GM12878 (cell line): Measurements from ENCODE around the gene HSD11B1. TPM values are rescaled to one million over a fixed set of nuclear protein-coding genes. Genes with fewer than 3 reads are reported as not detected.

ENCODE experiments used
- ATAC-seq: fragments of 200-7000 bp; cut with Tn5 transposase; 3 replicates; pipeline ENCODE4 v1.9.1; 2020; ENCODE audit warnings: mild to moderate bottlenecking, moderate library complexity
- BruUV-seq: library from RNA; stranded (reverse); fragments of 400-500 nt; replicated peaks from 2 replicates; lab custom pipeline; 2021; lab: Mats Ljungman, UMichigan
- CTCF ChIA-PET: fragments of 300-600 bp; sonication (Branson Sonifier 250); formaldehyde crosslinking; extraction: SDS; loops from one replicate; lab custom pipeline; 2021; ENCODE audit warnings: inconsistent platforms; lab: Yijun Ruan, JAX
- POLR2A ChIA-PET: fragments of 350-600 bp; formaldehyde crosslinking; extraction: SDS; loops from one replicate; lab custom pipeline; 2021; ENCODE audit warnings: inconsistent platforms; lab: Charles Lee
- RAD21 ChIA-PET: fragments of 300-600 bp; sonication (Branson Sonifier 250); formaldehyde crosslinking; loops from one replicate; lab custom pipeline; 2023; ENCODE audit warnings: antibody characterized with exemption; ENCODE audit not compliant: unreplicated experiment; lab: Charles Lee
- SMC1A ChIA-PET: fragments of 300-600 bp; sonication (Branson Sonifier 250); formaldehyde crosslinking; loops from one replicate; lab custom pipeline; 2023; ENCODE audit not compliant: unreplicated experiment, uncharacterized antibody; lab: Charles Lee
- DNase-seq: peaks from one replicate; pipeline ENCODE4 v3.0.0-alpha.2; 2011; ENCODE audit warnings: low read depth, low spot score
- FAIRE-seq: peaks from 3 replicates; lab custom pipeline; 2011; peaks lifted over from hg19 to GRCh38; lab: Jason Lieb, UNC
- H2AFZ ChIP-seq: 2 replicates; pipeline ENCODE4 v1.6.0; 2011; ENCODE audit warnings: low read depth, low read length, control low read depth; ENCODE audit not compliant: control insufficient read depth
- H3K27ac ChIP-seq: 2 replicates; pipeline ENCODE4 v1.5.1; 2011; ENCODE audit warnings: control low read depth; ENCODE audit not compliant: control insufficient read depth, insufficient read depth
- H3K27me3 ChIP-seq, 2 experiments: replicated peaks in 1 of 2; 2 replicates each; pipeline versions ENCODE4 v1.6.0 to v1.6.1; 2011; ENCODE audit warnings: low read length in 1 of 2; ENCODE audit not compliant: control insufficient read depth in 2 of 2, insufficient read depth in 2 of 2
- H3K36me3 ChIP-seq, 2 experiments: 2 replicates each; pipeline ENCODE4 v1.5.1; 2011; ENCODE audit warnings: low read length in 1 of 2; ENCODE audit not compliant: control insufficient read depth in 2 of 2, insufficient read depth in 2 of 2
- H3K4me1 ChIP-seq: 2 replicates; pipeline ENCODE4 v1.6.1; 2011; ENCODE audit warnings: mild to moderate bottlenecking, low read length, moderate library complexity, mixed read lengths; ENCODE audit not compliant: control insufficient read depth, insufficient read depth
- H3K4me2 ChIP-seq: 2 replicates; pipeline ENCODE4 v1.6.0; 2011; ENCODE audit warnings: control low read depth; ENCODE audit not compliant: control insufficient read depth, insufficient read depth
- H3K4me3 ChIP-seq: fragments of 200-600 bp; sonication (generic); 2 replicates; pipeline ENCODE4 v1.5.1; 2016
- H3K79me2 ChIP-seq: 2 replicates; pipeline ENCODE4 v1.6.0; 2011; ENCODE audit warnings: low read length; ENCODE audit not compliant: control insufficient read depth, insufficient read depth
- H3K9ac ChIP-seq: 2 replicates; pipeline ENCODE4 v1.8.0; 2011; ENCODE audit warnings: low read length, control low read depth, mixed read lengths; ENCODE audit not compliant: control insufficient read depth, insufficient read depth
- H3K9me3 ChIP-seq: replicated peaks from 3 replicates; pipeline ENCODE4 v1.5.1; 2011; ENCODE audit warnings: mild to moderate bottlenecking, low read length; ENCODE audit not compliant: control insufficient read depth, insufficient read depth
- H4K20me1 ChIP-seq: 2 replicates; pipeline ENCODE4 v1.6.0; 2011; ENCODE audit not compliant: control insufficient read depth, insufficient read depth
- BACH1 ChIP-seq: fragments of 450-650 bp; IDR thresholded peaks from 2 replicates; pipeline ENCODE4 v1.6.1; 2017; ENCODE audit warnings: mild to moderate bottlenecking, borderline replicate concordance
- BRCA1 ChIP-seq: IDR thresholded peaks from 2 replicates; pipeline ENCODE4 v1.6.1; 2011; ENCODE audit warnings: low read depth, low read length, improper control_type of control experiment
- CBX3 ChIP-seq: fragments of 200-600 bp; sonication (generic); IDR thresholded peaks from 2 replicates; pipeline ENCODE4 v1.6.1; 2016; ENCODE audit warnings: low read depth, borderline replicate concordance
- CHD2 ChIP-seq: IDR thresholded peaks from 2 replicates; pipeline ENCODE4 v1.6.1; 2011; ENCODE audit warnings: low read depth, low read length, improper control_type of control experiment, borderline replicate concordance
- DPF2 ChIP-seq: fragments of 450-650 bp; IDR thresholded peaks from 2 replicates; pipeline ENCODE4 v1.6.1; 2017; ENCODE audit warnings: mild to moderate bottlenecking
- JUNB ChIP-seq: IDR thresholded peaks from 2 replicates; pipeline ENCODE4 v1.6.1; 2016; ENCODE audit warnings: antibody characterized with exemption, mild to moderate bottlenecking
- MTA3 ChIP-seq: IDR thresholded peaks from 2 replicates; pipeline ENCODE4 v1.6.1; 2012; ENCODE audit warnings: low read length, inconsistent platforms, borderline replicate concordance
- NFXL1 ChIP-seq: fragments of 450-650 bp; IDR thresholded peaks from 2 replicates; pipeline ENCODE4 v1.6.1; 2017; ENCODE audit warnings: antibody characterized with exemption, mild to moderate bottlenecking, borderline replicate concordance
- NRF1 ChIP-seq: conservative IDR thresholded peaks from 2 replicates; pipeline ENCODE4 v1.6.1; 2011; ENCODE audit warnings: mild to moderate bottlenecking, low read depth, low read length, improper control_type of control experiment
- PAX5 ChIP-seq: IDR thresholded peaks from 2 replicates; pipeline ENCODE4 v1.6.1; 2011; ENCODE audit warnings: low read depth, low read length, borderline replicate concordance
- POU2F2 ChIP-seq: IDR thresholded peaks from 3 replicates; pipeline ENCODE4 v1.6.1; 2011; ENCODE audit warnings: low read depth, mild to moderate bottlenecking, low read length, borderline replicate concordance
- SIX5 ChIP-seq: IDR thresholded peaks from 2 replicates; pipeline ENCODE4 v1.6.1; 2011; ENCODE audit warnings: mild to moderate bottlenecking, low read depth, low read length, moderate library complexity; ENCODE audit not compliant: severe bottlenecking
- SMAD1 ChIP-seq: fragments of 450-650 bp; IDR thresholded peaks from 2 replicates; pipeline ENCODE4 v1.6.1; 2018; ENCODE audit warnings: mild to moderate bottlenecking, low read depth; ENCODE audit not compliant: partially characterized antibody
- SMAD5 ChIP-seq: IDR thresholded peaks from 2 replicates; pipeline ENCODE4 v1.6.1; 2016; ENCODE audit warnings: antibody characterized with exemption, low read depth
- SRF ChIP-seq, 2 experiments: IDR thresholded peaks; 2 replicates each; pipeline ENCODE4 v1.6.1; 2011; ENCODE audit warnings: low read depth in 2 of 2, low read length in 2 of 2, mild to moderate bottlenecking in 1 of 2, moderate library complexity in 1 of 2
- YBX1 ChIP-seq: fragments of 450-650 bp; IDR thresholded peaks from 2 replicates; pipeline ENCODE4 v1.6.1; 2016; ENCODE audit warnings: antibody characterized with exemption
- ZNF207 ChIP-seq: fragments of 450-650 bp; IDR thresholded peaks from 2 replicates; pipeline ENCODE4 v1.6.1; 2014; ENCODE audit warnings: antibody characterized with exemption, mild to moderate bottlenecking, borderline replicate concordance
- ZNF274 ChIP-seq: IDR thresholded peaks from one replicate; pipeline ENCODE4 v1.8.0; 2011; ENCODE audit not compliant: insufficient read length, insufficient read depth
- ZNF384 ChIP-seq: IDR thresholded peaks from 2 replicates; pipeline ENCODE4 v1.6.1; 2012; ENCODE audit warnings: low read depth, mild to moderate bottlenecking, low read length, improper control_type of control experiment, borderline replicate concordance
- WGBS: methylation state at CpG from one replicate; pipeline ENCODE4 v1.1.6; 2016; ENCODE audit warnings: low lambda C conversion rate; ENCODE audit not compliant: insufficient replicate concordance, insufficient coverage; ENCODE audit errors: missing lambda C conversion rate; 5-methylcytosine and 5-hydroxymethylcytosine counted together
- in situ Hi-C: fragments of 300-500 bp; cut with MboI; formaldehyde crosslinking; loops from 9 replicates; pipeline ENCODE4 v1.14.3; 2018; ENCODE audit warnings: mixed read lengths
- intact Hi-C: fragments of 100-400 bp; cut with micrococcal nuclease; formaldehyde crosslinking; loops from one replicate; pipeline ENCODE4 v1.14.2; 2022; ENCODE audit not compliant: unreplicated experiment
- polyA plus RNA-seq, 11 experiments: library from polyadenylated mRNA; depleted of rRNA in 4 of 11; unstranded in 6 of 11; stranded (reverse) in 5 of 11; fragments of >200 nt; fragmentation: Nextera tagmentation in 4 of 11; fragmentation: Illumina TruSeq in 1 of 11; extraction: Ambion mirVana in 4 of 11; extraction: Trizol in 1 of 11; gene quantifications; 1 replicate in 1 of 11; 2 replicates in 10 of 11; pipeline versions ENCODE4 v1.2.1 to v1.2.3, GENCODE V29; 2011 to 2016; ENCODE audit warnings: inconsistent platforms in 2 of 11, missing spikeins in 2 of 11, low read depth in 1 of 11
- total RNA-seq, 4 experiments: library from RNA; depleted of rRNA in 3 of 4; stranded (reverse); fragments of >200 nt in 3 of 4; fragmentation: Illumina TruSeq in 1 of 4; extraction: Trizol in 1 of 4; gene quantifications; 2 replicates each; pipeline versions ENCODE4 v1.2.1 to v1.2.3, GENCODE V29; 2013 to 2021
- TF ChIP-seq, protein P1 (sequence below): fragments of 450-650 bp; IDR thresholded peaks from 2 replicates; pipeline ENCODE4 v1.6.1; 2016; ENCODE audit warnings: mild to moderate bottlenecking
- TF ChIP-seq, protein P2 (sequence below): fragments of 450-650 bp; IDR thresholded peaks from 2 replicates; pipeline ENCODE4 v1.6.1; 2014; ENCODE audit warnings: mild to moderate bottlenecking

The HSD11B1 gene
- total and polyA plus RNA-seq, 10 of the 15 experiments (the other 5 are each of a cell fraction or from before 2014, with no cell fraction given) = 0.04 to 0.27 (median 0.15) TPM; not detected in 7

DNA sequence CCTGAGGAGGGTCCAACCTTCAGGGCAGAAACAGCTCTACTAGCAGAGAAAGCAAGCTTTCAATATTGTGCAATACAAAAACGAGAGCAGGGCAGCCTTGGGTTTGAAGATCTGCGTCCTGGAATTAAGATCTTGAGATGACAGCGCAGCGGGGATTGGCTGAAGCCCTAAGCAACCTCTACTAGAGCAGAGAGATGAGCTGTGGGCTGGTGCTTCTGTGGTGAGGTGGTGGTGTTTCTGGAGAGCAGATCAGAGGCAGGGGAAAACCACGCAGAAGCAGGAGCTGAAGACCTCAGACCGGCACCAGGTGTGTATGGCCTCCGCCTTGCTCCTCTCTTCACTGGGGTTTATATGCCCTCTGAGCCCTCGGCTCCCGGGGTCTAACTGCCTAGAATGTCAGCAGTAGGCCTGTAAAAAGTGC lies 63.7 kb downstream of the HSD11B1 start (continued):
- TF ChIP-seq NRF1 (no peak), SMAD5 (0 out of 2 replicates have a peak, but pooled peaks have one; percentile 24)

DNA sequence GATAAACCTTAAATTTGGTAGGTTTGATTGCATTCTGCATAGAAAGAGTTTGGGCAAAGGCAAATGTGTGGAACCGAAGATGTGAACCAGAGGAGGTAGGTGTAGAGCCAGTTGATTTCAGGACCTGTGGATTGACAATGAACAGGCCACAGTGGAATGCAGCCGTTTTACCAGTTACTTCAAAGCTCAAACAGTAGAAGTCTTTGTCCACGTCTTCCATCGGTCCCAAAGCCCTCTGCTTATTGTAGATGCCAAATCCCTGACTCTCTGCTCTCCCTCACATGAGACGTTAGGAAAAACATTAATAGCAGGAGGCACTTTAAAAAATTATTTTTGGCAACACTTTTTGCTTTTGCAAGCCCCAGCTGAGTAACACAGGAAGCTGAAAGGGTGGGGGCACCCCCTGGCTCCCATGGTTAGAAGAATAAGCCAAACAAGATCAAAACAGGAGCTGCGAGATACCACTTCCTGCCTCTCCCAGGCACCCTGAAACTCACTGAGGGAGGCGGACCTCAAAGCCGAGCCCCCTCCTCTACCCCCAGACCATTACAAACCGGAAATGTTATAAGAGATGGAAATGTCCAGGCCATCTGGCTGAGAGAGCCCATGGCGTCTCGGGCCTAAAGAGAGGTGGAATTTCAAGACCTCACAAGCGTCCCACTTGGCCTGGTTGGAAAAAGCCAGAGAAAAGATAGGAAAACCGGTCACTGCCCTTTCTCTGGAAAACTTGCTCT lies 64.7 kb downstream of the HSD11B1 start:
- Histone ChIP-seq H4K20me1 (no peaks in the 10 kb centered on the region), H3K36me3 (peaks cover 0 to 3% of the 10 kb centered on the region in 2 experiments; a peak in 2 of 4 replicates), H3K27me3 (no peaks in the 10 kb centered on the region), H3K9me3 (no peaks in the 10 kb centered on the region), H3K9ac (peak overlapping the region; percentile 74), H3K4me2 (peak overlapping the region; percentile 96), H3K27ac (peak overlapping the region; percentile 93), H3K79me2 (peaks cover 16% of the 10 kb centered on the region), H3K4me3 (peak overlapping the region; percentile 72), H2AFZ (peak overlapping the region; percentile 5; the same call in 1 of the 2 replicates), H3K4me1 (peaks cover 52% of the 10 kb centered on the region)
- in situ Hi-C loops (no loop called here), intact Hi-C loops (loop anchor here (1.0 kb wide), 1 partner anchor 13 kb away; the partner anchor contains the start of gene TRAF3IP3)
- SMC1A ChIA-PET = interaction anchor here (0.9 to 5.6 kb wide), 10 partner anchors 15 to 203 kb away, joined by 3 to 282 read pairs (median 6); partner anchors contain the start of genes C1orf74, TRAF3IP3 and UTP25
- POLR2A ChIA-PET = interaction anchor here (0.8 to 5.2 kb wide), 7 partner anchors 11 to 94 kb away, joined by 3 to 107 read pairs (median 5); partner anchors contain the start of genes C1orf74, G0S2 and TRAF3IP3
- RAD21 ChIA-PET = interaction anchor here (0.7 to 5.4 kb wide), 16 partner anchors 11 to 166 kb away, joined by 3 to 188 read pairs (median 4); partner anchors contain the start of genes LAMB3, TRAF3IP3 and UTP25
- no TSS peak for BruUV-seq
- FAIRE-seq (peak; percentile 81), ATAC-seq (peak; percentile 84), DNase-seq (peak; percentile 75)
- CTCF ChIA-PET = interaction anchor here (1.0 to 5.8 kb wide), 13 partner anchors 9 to 200 kb away, joined by 3 to 117 read pairs (median 6); partner anchors contain the start of genes HSD11B1, TRAF3IP3 and UTP25
- WGBS = under 1% methylated on average over 13 of the region's 13 CpGs
- no peak for TF ChIP-seq CBX3
- peak in 1 of 2 experiments; percentile 64; a peak in 1 of 4 replicates for TF ChIP-seq SRF (IDR thresholded peaks at IDR 0.05; ENCODE audit: low read depth in 2 of 2, low read length in 2 of 2)
- TF ChIP-seq CHD2 = no peak; the same call in 1 of the 2 replicates
- no peak for TF ChIP-seq ZNF207
- TF ChIP-seq BRCA1 = no peak
- no peak for TF ChIP-seq ZNF274
- no peak for TF ChIP-seq BACH1
- no peak for TF ChIP-seq SIX5
- peak; percentile 85 for TF ChIP-seq DPF2
- TF ChIP-seq PAX5 = 0 out of 2 replicates have a peak, but pooled peaks have one; percentile 11
- no peak for TF ChIP-seq NFXL1
- no peak for TF ChIP-seq POU2F2
- no peak for TF ChIP-seq SMAD1
- no peak for TF ChIP-seq YBX1
- peak; percentile 43; the same call in 1 of the 2 replicates for TF ChIP-seq JUNB
- no peak for TF ChIP-seq ZNF384
- TF ChIP-seq, protein P1, sequence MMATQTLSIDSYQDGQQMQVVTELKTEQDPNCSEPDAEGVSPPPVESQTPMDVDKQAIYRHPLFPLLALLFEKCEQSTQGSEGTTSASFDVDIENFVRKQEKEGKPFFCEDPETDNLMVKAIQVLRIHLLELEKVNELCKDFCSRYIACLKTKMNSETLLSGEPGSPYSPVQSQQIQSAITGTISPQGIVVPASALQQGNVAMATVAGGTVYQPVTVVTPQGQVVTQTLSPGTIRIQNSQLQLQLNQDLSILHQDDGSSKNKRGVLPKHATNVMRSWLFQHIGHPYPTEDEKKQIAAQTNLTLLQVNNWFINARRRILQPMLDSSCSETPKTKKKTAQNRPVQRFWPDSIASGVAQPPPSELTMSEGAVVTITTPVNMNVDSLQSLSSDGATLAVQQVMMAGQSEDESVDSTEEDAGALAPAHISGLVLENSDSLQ = no peak
- TF ChIP-seq MTA3 = peak; percentile 61; the same call in 1 of the 2 replicates
- TF ChIP-seq, protein P2, sequence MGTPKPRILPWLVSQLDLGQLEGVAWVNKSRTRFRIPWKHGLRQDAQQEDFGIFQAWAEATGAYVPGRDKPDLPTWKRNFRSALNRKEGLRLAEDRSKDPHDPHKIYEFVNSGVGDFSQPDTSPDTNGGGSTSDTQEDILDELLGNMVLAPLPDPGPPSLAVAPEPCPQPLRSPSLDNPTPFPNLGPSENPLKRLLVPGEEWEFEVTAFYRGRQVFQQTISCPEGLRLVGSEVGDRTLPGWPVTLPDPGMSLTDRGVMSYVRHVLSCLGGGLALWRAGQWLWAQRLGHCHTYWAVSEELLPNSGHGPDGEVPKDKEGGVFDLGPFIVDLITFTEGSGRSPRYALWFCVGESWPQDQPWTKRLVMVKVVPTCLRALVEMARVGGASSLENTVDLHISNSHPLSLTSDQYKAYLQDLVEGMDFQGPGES = no peak
